ENCODE data around the gene EXO1.

Gene EXO1

DNA sequence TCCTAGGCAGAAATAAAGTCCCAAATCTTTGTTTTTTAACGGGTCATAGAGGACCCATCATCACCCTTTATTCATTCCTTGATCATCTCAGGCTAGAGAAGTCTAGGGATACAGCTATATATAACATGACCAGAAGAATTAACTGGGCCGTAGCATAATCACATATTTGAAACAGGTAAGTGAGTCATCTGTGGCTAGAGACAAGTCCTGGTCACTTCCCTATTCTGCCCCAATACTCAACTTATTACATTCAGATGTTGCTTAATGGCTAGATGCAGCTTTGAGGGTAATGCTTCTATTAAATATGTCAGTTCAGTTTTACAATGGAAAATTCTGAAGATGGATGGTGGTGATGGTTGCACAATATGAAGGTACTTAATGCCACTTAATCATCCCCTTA lies 47.0 kb downstream of the EXO1 start:
- no peak for ATAC-seq
- no peak for DNase-seq (ENCODE audit: low spot score in 2 of 2)
- no peak overlapping the region for H3K4me3 Mint-ChIP-seq
- no peaks in the 10 kb centered on the region for H3K9me3 Mint-ChIP-seq
- no peaks in the 10 kb centered on the region for H3K4me1 Mint-ChIP-seq
- H3K27ac Mint-ChIP-seq: no peak overlapping the region
- no peaks in the 10 kb centered on the region for H3K36me3 Mint-ChIP-seq

- H3K9me3 Mint-ChIP-seq: no peaks in the 10 kb centered on the region
- no peaks in the 10 kb centered on the region for H3K36me3 Mint-ChIP-seq
- no peak for DNase-seq (ENCODE audit: low spot score in 2 of 2)
- no peak overlapping the region for H3K4me3 Mint-ChIP-seq
- ATAC-seq: no peak
- no peak overlapping the region for H3K27ac Mint-ChIP-seq
- H3K4me1 Mint-ChIP-seq: no peaks in the 10 kb centered on the region
Measured at GRCh38 chr1:241896670-241896962, 48.6 kb downstream of the EXO1 start.

- H3K9me3 Mint-ChIP-seq: no peaks in the 10 kb centered on the region
- DNase-seq (ENCODE audit: low spot score in 2 of 2) (no peak), ATAC-seq (no peak)
- no peaks in the 10 kb centered on the region for H3K36me3 Mint-ChIP-seq
- H3K27ac Mint-ChIP-seq: no peak overlapping the region
- H3K4me3 Mint-ChIP-seq: no peak overlapping the region
- no peaks in the 10 kb centered on the region for H3K4me1 Mint-ChIP-seq
Measured at GRCh38 chr1:241899210-241899609, 51.2 kb downstream of the EXO1 start.

- no peak for ATAC-seq
- H3K9me3 Mint-ChIP-seq: no peaks in the 10 kb centered on the region
- no peak overlapping the region for H3K4me3 Mint-ChIP-seq
- no peaks in the 10 kb centered on the region for H3K4me1 Mint-ChIP-seq
- DNase-seq (ENCODE audit: low spot score in 2 of 2): no peak
- H3K27ac Mint-ChIP-seq: no peak overlapping the region
- no peaks in the 10 kb centered on the region for H3K36me3 Mint-ChIP-seq
Measured at GRCh38 chr1:241900381-241900780, 52.4 kb downstream of the EXO1 start.

- H3K4me3 Mint-ChIP-seq: no peak overlapping the region
- no peak for DNase-seq (ENCODE audit: low spot score in 2 of 2)
Measured at GRCh38 chr1:241902391-241903065, 54.5 kb downstream of the EXO1 start.

DNA sequence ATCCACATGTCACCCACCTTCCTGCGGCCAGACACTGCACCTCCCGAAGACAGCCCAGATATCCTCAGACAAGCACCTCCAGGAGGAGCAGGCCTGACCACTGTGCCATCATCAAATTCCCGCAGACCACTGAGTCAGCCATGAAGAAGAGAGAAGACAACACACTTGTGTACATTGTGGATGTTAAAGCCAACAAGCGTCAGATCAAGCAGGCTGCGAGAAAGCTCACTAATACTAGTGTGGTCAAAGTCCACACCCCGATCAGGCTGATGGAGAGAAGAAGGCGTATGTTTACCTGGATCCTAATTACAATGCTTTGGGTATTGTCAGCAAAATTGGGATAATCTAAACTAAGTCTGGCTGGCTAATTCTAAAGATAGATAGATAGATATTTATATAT lies 68.2 kb downstream of the EXO1 start:
- H3K4me1 Mint-ChIP-seq: no peaks in the 10 kb centered on the region
- H3K36me3 Mint-ChIP-seq: no peaks in the 10 kb centered on the region
- no peaks in the 10 kb centered on the region for H3K9me3 Mint-ChIP-seq
- DNase-seq (ENCODE audit: low spot score in 2 of 2) (no peak), ATAC-seq (no peak)
- no peak overlapping the region for H3K27ac Mint-ChIP-seq
- no peak overlapping the region for H3K4me3 Mint-ChIP-seq

More at GRCh38 chr1:241902391-241903065, 54.5 kb downstream of the EXO1 start:
- no peaks in the 10 kb centered on the region for H3K4me1 Mint-ChIP-seq
- ATAC-seq: no peak
- no peak overlapping the region for H3K27ac Mint-ChIP-seq
- H3K36me3 Mint-ChIP-seq: no peaks in the 10 kb centered on the region
- no peaks in the 10 kb centered on the region for H3K9me3 Mint-ChIP-seq

- no peak for ATAC-seq
- Mint-ChIP-seq H3K4me3 (no peak overlapping the region), H3K27ac (no peak overlapping the region), H3K36me3 (no peaks in the 10 kb centered on the region), H3K4me1 (no peaks in the 10 kb centered on the region), H3K9me3 (no peaks in the 10 kb centered on the region)
- no peak for DNase-seq (ENCODE audit: low spot score in 2 of 2)
Measured at GRCh38 chr1:241917487-241917886, 69.5 kb downstream of the EXO1 start.

DNA sequence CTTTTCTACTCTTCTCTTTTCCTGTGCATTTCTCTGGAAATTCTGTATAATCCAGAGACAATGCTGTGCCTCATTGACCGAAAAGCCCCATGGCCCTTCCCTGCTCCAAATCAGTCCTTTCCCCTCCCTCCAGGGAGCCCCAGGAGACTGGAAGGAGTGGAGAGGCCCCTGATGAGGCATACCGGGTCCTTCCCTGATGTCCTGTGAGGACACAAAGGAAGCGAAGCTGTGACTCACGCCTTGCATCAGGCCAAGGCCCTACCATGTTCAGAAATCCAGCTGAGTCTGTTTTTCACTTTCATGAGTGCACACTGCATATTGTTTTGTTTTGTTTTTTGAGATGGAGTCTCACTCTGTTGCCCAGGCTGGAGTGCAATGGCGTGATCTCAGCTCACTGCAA lies 70.9 kb downstream of the EXO1 start:
- DNase-seq (ENCODE audit: low spot score in 2 of 2) (no peak), ATAC-seq (no peak)
- Mint-ChIP-seq H3K4me1 (no peaks in the 10 kb centered on the region), H3K4me3 (no peak overlapping the region), H3K36me3 (no peaks in the 10 kb centered on the region), H3K9me3 (no peaks in the 10 kb centered on the region), H3K27ac (no peak overlapping the region)

- no peak for DNase-seq (ENCODE audit: low spot score in 2 of 2)
- no peak for ATAC-seq
- Mint-ChIP-seq H3K36me3 (no peaks in the 10 kb centered on the region), H3K4me1 (no peaks in the 10 kb centered on the region), H3K9me3 (no peaks in the 10 kb centered on the region), H3K27ac (no peak overlapping the region), H3K4me3 (no peak overlapping the region)
Measured at GRCh38 chr1:241924080-241924808, 76.2 kb downstream of the EXO1 start.

GRCh38 chr1:241926141-241926540 lies 78.1 kb downstream of the EXO1 start:
- Mint-ChIP-seq H3K4me1 (no peaks in the 10 kb centered on the region), H3K9me3 (no peaks in the 10 kb centered on the region), H3K27ac (no peak overlapping the region), H3K36me3 (no peaks in the 10 kb centered on the region), H3K4me3 (no peak overlapping the region)
- no peak for DNase-seq (ENCODE audit: low spot score in 2 of 2)
- no peak for ATAC-seq

DNA sequence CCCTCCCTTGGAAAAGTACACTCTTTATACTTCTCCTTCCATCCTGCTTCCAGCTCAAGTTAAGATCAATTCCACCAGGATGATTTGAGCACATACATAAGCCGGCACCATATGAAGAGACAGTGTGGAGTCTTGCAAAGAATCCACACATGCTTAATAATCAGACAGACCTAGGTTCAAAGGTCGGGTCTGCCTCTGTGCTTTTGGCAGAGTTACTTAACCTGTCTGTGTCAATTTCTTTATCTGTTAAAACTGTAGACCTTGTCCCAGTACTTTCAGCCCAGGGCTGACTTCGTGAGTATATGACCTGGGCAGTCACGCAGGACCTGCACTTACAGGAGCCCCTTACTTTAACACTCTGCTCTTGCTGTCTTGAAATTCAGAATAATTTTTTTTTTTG lies 79.3 kb downstream of the EXO1 start:
- ATAC-seq (no peak), DNase-seq (ENCODE audit: low spot score in 2 of 2) (no peak)
- H3K9me3 Mint-ChIP-seq: no peaks in the 10 kb centered on the region
- no peak overlapping the region for H3K27ac Mint-ChIP-seq
- no peaks in the 10 kb centered on the region for H3K4me1 Mint-ChIP-seq
- H3K4me3 Mint-ChIP-seq: no peak overlapping the region
- no peaks in the 10 kb centered on the region for H3K36me3 Mint-ChIP-seq

DNA sequence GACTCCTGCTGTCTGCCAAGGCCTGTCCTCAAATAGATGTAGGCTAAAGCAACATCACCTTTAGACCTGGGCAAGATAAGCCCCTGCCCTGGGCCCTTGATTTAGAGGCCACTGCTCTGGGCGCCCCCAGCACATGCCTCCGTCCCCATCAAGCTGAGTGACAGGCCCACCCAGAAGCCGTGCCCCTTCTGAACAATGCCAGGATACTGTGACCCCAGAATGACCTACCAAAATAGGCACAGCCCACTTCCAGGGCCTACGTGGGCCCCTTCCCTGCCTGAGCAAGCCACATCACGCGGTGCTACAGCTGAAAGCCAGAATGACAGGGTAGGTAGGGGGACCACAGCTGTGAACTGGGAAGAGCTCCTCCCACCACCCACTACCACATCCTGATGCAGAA lies 84.8 kb downstream of the EXO1 start:
- Mint-ChIP-seq H3K4me1 (no peaks in the 10 kb centered on the region), H3K4me3 (no peak overlapping the region), H3K27ac (no peak overlapping the region), H3K9me3 (no peaks in the 10 kb centered on the region), H3K36me3 (no peaks in the 10 kb centered on the region)
- peak; percentile 44 for ATAC-seq
- no peak for DNase-seq (ENCODE audit: low spot score in 2 of 2)

- no peaks in the 10 kb centered on the region for H3K36me3 Mint-ChIP-seq
- H3K4me3 Mint-ChIP-seq: no peak overlapping the region
- no peaks in the 10 kb centered on the region for H3K4me1 Mint-ChIP-seq
- no peak for DNase-seq (ENCODE audit: low spot score in 2 of 2)
- no peak overlapping the region for H3K27ac Mint-ChIP-seq
- H3K9me3 Mint-ChIP-seq: no peaks in the 10 kb centered on the region
- ATAC-seq: no peak
Measured at GRCh38 chr1:241934201-241934848, 86.3 kb downstream of the EXO1 start.

DNA sequence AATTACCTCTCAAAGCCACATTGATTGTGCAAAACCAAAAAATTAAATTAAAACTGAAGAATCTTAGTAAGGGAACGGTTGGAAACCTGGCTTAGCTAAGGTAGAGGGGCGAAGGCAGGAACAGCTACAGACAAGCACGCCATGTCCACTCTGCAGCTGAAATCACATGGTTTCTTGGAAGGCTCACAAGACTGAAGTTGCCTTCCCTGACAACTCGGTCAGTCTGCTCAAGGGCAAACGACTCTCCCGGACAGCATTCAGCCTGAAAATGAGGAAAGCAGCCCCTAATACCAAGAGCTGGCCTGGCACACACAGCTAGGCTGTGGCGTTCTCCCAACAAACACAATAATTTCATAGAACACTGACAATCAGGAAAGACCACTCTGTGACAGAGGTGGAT lies 86.9 kb downstream of the EXO1 start:
- no peaks in the 10 kb centered on the region for H3K36me3 Mint-ChIP-seq
- ATAC-seq: no peak

More for the DNA sequence above, 86.9 kb downstream of the EXO1 start:
- H3K4me1 Mint-ChIP-seq: no peaks in the 10 kb centered on the region
- DNase-seq (ENCODE audit: low spot score in 2 of 2): no peak
- H3K4me3 Mint-ChIP-seq: no peak overlapping the region
- H3K27ac Mint-ChIP-seq: no peak overlapping the region
- H3K9me3 Mint-ChIP-seq: no peaks in the 10 kb centered on the region
